Breast epithelium (tissue), 4 donors: ENCODE data around the gene GCNT3. TPM values are rescaled to one million over a fixed set of nuclear protein-coding genes. Genes with fewer than 3 reads are reported as not detected.

Experiments used
- DNase-seq, 2 donors: peaks; one replicate each; pipeline ENCODE4 v3.0.0-alpha.2; 2019; ENCODE audit warnings: low spot score in 2 of 2
- H3K27ac ChIP-seq, 2 donors: fragments of 200-600 bp; sonication (generic) in 1 of 2; one replicate each; pipeline ENCODE4 v1.5.1; 2016 to 2019; ENCODE audit warnings: mild to moderate bottlenecking in 1 of 2
- H3K27me3 ChIP-seq, 2 donors: fragments of 200-600 bp; sonication (generic) in 1 of 2; one replicate each; pipeline versions ENCODE4 v1.5.1 to v1.6.0; 2017 to 2019; ENCODE audit warnings: control low read depth in 1 of 2, mild to moderate bottlenecking in 1 of 2
- H3K36me3 ChIP-seq: fragments of 200-600 bp; one replicate; pipeline ENCODE4 v1.5.1; 2019
- H3K4me1 ChIP-seq, 2 donors: fragments of 200-600 bp; sonication (generic); one replicate each; pipeline ENCODE4 v1.5.1; 2016 to 2019; ENCODE audit warnings: control low read depth in 1 of 2
- H3K4me3 ChIP-seq, 3 donors: fragments of 200-600 bp; sonication (generic); 1 replicate in 2 of 3; 2 replicates in 1 of 3; pipeline ENCODE4 v1.5.1; 2016 to 2019; ENCODE audit warnings: mild to moderate bottlenecking in 3 of 3, moderate library complexity in 2 of 3
- H3K9me3 ChIP-seq, 2 donors: fragments of 200-600 bp; sonication (generic) in 1 of 2; one replicate each; pipeline ENCODE4 v1.5.1; 2016 to 2019; ENCODE audit warnings: control low read depth in 1 of 2
- CTCF ChIP-seq, 3 donors: fragments of 450-650 bp; IDR thresholded peaks; one replicate each; pipeline ENCODE4 v1.5.1; 2016 to 2017; ENCODE audit warnings: antibody characterized with exemption in 3 of 3, mild to moderate bottlenecking in 3 of 3, moderate library complexity in 3 of 3
- POLR2A ChIP-seq: fragments of 450-650 bp; IDR thresholded peaks from one replicate; pipeline ENCODE4 v1.6.1; 2016; ENCODE audit warnings: antibody characterized with exemption, mild to moderate bottlenecking, moderate library complexity
- POLR2AphosphoS5 ChIP-seq, 3 donors: sonication (generic); formaldehyde crosslinking; IDR thresholded peaks; one replicate each; pipeline ENCODE4 v1.6.1; 2017; ENCODE audit warnings: antibody characterized with exemption in 3 of 3
- intact Hi-C: fragments of 100-400 bp; cut with DNase I; formaldehyde crosslinking; loops from one replicate; pipeline ENCODE4 v1.15.1; 2023; ENCODE audit warnings: low total_unique reads
- total RNA-seq, 3 donors: library from RNA; depleted of rRNA; stranded (reverse); fragments of >200 nt; gene quantifications; one replicate each; pipeline ENCODE4 v1.1.0, GENCODE V29; 2016

GCNT3 gene
- total RNA-seq, 3 donors from 2014 or later: 5.2 TPM; not detected in 2

GRCh38 chr15:59590027-59590426, 21.6 kb upstream of the GCNT3 start:
- intact Hi-C loops: no loop called here
- H3K4me3 ChIP-seq: no peak overlapping the region
- no peak for TF ChIP-seq CTCF (IDR thresholded peaks at IDR 0.05)
- TF ChIP-seq POLR2AphosphoS5 (IDR thresholded peaks at IDR 0.05): no peak
- no peak for TF ChIP-seq POLR2A
- H3K27me3 ChIP-seq: no peaks in the 10 kb centered on the region
- DNase-seq: no peak
- no peaks in the 10 kb centered on the region for H3K36me3 ChIP-seq
- H3K27ac ChIP-seq: no peak overlapping the region
- H3K9me3 ChIP-seq: no peaks in the 10 kb centered on the region
- no peaks in the 10 kb centered on the region for H3K4me1 ChIP-seq

GRCh38 chr15:59591356-59591755, 20.2 kb upstream of the GCNT3 start:
- Histone ChIP-seq H3K36me3 (no peaks in the 10 kb centered on the region), H3K4me1 (no peaks in the 10 kb centered on the region), H3K27me3 (no peaks in the 10 kb centered on the region), H3K4me3 (no peak overlapping the region), H3K27ac (peak overlapping the region; percentile 43 to 60), H3K9me3 (no peaks in the 10 kb centered on the region)
- intact Hi-C loops: no loop called here
- DNase-seq: no peak
- no peak for TF ChIP-seq CTCF (IDR thresholded peaks at IDR 0.05)
- TF ChIP-seq POLR2AphosphoS5 (IDR thresholded peaks at IDR 0.05): no peak
- TF ChIP-seq POLR2A: no peak

- intact Hi-C loops: no loop called here
- H3K36me3 ChIP-seq: no peaks in the 10 kb centered on the region
- no peak overlapping the region for H3K4me3 ChIP-seq
- no peaks in the 10 kb centered on the region for H3K9me3 ChIP-seq
- peak overlapping the region; percentile 78 for H3K27ac ChIP-seq
- H3K4me1 ChIP-seq: no peaks in the 10 kb centered on the region
- TF ChIP-seq CTCF (IDR thresholded peaks at IDR 0.05) (no peak), POLR2AphosphoS5 (IDR thresholded peaks at IDR 0.05) (no peak), POLR2A (no peak)
- DNase-seq: no peak
- no peaks in the 10 kb centered on the region for H3K27me3 ChIP-seq
These were observed 17.1 kb upstream of the GCNT3 start for GRCh38 chr15:59594493-59594942.

DNA sequence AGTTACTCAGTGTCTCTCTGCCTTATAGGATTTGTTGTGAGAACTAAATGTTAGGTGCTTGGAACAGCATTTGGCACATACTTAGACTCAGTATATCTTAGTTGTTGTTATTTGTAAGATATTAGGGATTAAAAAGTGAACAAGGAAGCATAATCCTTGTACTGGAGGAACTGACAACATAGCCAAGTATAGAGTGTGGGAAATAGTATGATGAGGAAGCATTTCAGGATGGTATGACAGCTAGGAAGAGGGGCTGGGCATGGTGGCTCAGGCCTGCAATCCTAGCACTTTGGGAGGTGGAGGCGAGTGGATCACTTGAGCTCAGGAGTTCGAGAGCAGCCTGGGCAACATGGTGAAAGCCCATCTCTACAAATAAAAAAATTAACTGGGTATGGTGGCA, 16.6 kb upstream of the GCNT3 start:
- Histone ChIP-seq H3K4me1 (no peaks in the 10 kb centered on the region), H3K27me3 (no peaks in the 10 kb centered on the region), H3K36me3 (no peaks in the 10 kb centered on the region), H3K27ac (peak overlapping the region; percentile 78), H3K4me3 (no peak overlapping the region), H3K9me3 (no peaks in the 10 kb centered on the region)
- TF ChIP-seq POLR2AphosphoS5 (IDR thresholded peaks at IDR 0.05) (no peak), POLR2A (no peak), CTCF (IDR thresholded peaks at IDR 0.05) (no peak)
- intact Hi-C loops: no loop called here
- DNase-seq: no peak

DNA sequence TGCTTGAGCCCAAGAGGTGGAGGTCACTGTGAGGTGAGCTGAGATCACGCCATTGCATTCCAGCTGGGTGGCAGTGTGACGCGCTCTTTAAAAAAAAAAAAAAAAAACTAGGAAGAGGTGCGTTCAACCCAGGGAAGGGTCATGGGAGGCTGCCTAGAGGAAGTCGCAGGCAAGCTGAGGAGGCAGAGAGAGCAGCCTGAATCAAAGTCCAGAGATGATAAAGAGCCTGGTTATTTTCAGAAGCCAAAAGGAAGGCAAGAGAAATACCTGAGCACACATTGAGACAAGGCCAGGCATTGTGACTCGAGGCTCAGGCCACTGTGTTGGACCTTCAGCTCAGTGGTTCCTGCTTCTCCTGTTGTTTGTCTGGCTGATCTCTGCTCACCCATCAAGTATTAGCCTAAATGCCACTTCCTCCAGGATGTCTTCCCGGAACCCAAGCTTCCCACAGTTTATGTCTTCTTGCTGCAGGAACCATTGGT, 16.1 kb upstream of the GCNT3 start:
- H3K9me3 ChIP-seq: no peaks in the 10 kb centered on the region
- no peaks in the 10 kb centered on the region for H3K27me3 ChIP-seq
- H3K4me3 ChIP-seq: no peak overlapping the region
- H3K4me1 ChIP-seq: no peaks in the 10 kb centered on the region
- no peak for DNase-seq
- no peaks in the 10 kb centered on the region for H3K36me3 ChIP-seq
- H3K27ac ChIP-seq: peak overlapping the region; percentile 78
- intact Hi-C loops: no loop called here
- no peak for TF ChIP-seq POLR2A
- no peak for TF ChIP-seq CTCF (IDR thresholded peaks at IDR 0.05)
- TF ChIP-seq POLR2AphosphoS5 (IDR thresholded peaks at IDR 0.05): no peak
